Colonic mucosa (tissue), 4 donors: ENCODE data around the gene DIP2C. TPM values are rescaled to one million over a fixed set of nuclear protein-coding genes. Genes with fewer than 3 reads are reported as not detected.
"Not testable (repeated sequence)": the region's sequence is repeated elsewhere in the genome, so short reads cannot be mapped to it uniquely, and the experiment has no call there.

Source experiments
- DNase-seq: peaks from one replicate; pipeline ENCODE4 v3.0.0-alpha.2; 2020
- H3K27ac ChIP-seq: fragments of 200-600 bp; one replicate; pipeline ENCODE4 v1.8.0; 2021
- H3K27me3 ChIP-seq: fragments of 200-600 bp; one replicate; pipeline ENCODE4 v1.8.0; 2021
- H3K36me3 ChIP-seq: fragments of 200-600 bp; one replicate; pipeline ENCODE4 v1.8.0; 2021
- H3K4me1 ChIP-seq: fragments of 200-600 bp; one replicate; pipeline ENCODE4 v1.8.0; 2021; ENCODE audit warnings: mild to moderate bottlenecking
- H3K4me3 ChIP-seq: fragments of 200-600 bp; one replicate; pipeline ENCODE4 v1.8.0; 2021
- H3K9ac ChIP-seq, 2 donors: one replicate each; pipeline ENCODE4 v1.7.0; 2013; ENCODE audit warnings: control low read depth in 2 of 2, low read depth in 2 of 2, low read length in 2 of 2
- H3K9me3 ChIP-seq: fragments of 200-600 bp; one replicate; pipeline ENCODE4 v1.8.0; 2021
- CTCF ChIP-seq: fragments of 200-600 bp; IDR thresholded peaks from one replicate; pipeline ENCODE4 v1.8.0; 2022; ENCODE audit warnings: antibody characterized with exemption, mild to moderate bottlenecking
- intact Hi-C: fragments of 100-400 bp; cut with DNase I; formaldehyde crosslinking; loops from one replicate; pipeline ENCODE4 v1.14.1; 2022
- total RNA-seq, 2 donors: library from RNA; stranded (reverse); fragmentation: NEBNext Ultra II Directional in 1 of 2; extraction: Animal tissue kit (Norgen Biotek cat#: 25700) in 1 of 2; gene quantifications; one replicate each; pipeline ENCODE4 v1.2.1, GENCODE V29; 2021
- donor health status: healthy.
- donor health status: DM: no; HTN: no; CAD: no.
- donor health status: DM: no; HTN: no; CAD: no.

Gene DIP2C
- total RNA-seq, 2 donors from 2014 or later, result 7.6 to 11.2 TPM

GRCh38 chr10:397321-398068, 292.0 kb downstream of the DIP2C start:
- H3K27me3 ChIP-seq, result no peaks in the 10 kb centered on the region
- H3K4me1 ChIP-seq, result no peaks in the 10 kb centered on the region
- H3K9ac ChIP-seq, result no peak overlapping the region
- H3K9me3 ChIP-seq, result no peaks in the 10 kb centered on the region
- no peak for TF ChIP-seq CTCF
- no peak overlapping the region for H3K27ac ChIP-seq
- intact Hi-C loops, result no loop called here
- DNase-seq, result no peak
- no peak overlapping the region for H3K4me3 ChIP-seq
- no peaks in the 10 kb centered on the region for H3K36me3 ChIP-seq

GRCh38 chr10:396535-397220, 292.8 kb downstream of the DIP2C start:
- TF ChIP-seq CTCF, result no peak
- Histone ChIP-seq H3K36me3 (no peaks in the 10 kb centered on the region), H3K4me1 (no peaks in the 10 kb centered on the region), H3K4me3 (no peak overlapping the region), H3K27ac (no peak overlapping the region), H3K9me3 (no peaks in the 10 kb centered on the region), H3K27me3 (no peaks in the 10 kb centered on the region), H3K9ac (no peak overlapping the region)
- intact Hi-C loops, result no loop called here
- no peak for DNase-seq

- Histone ChIP-seq H3K9me3 (no peaks in the 10 kb centered on the region), H3K36me3 (no peaks in the 10 kb centered on the region), H3K4me1 (no peaks in the 10 kb centered on the region), H3K9ac (no peak overlapping the region), H3K27me3 (no peaks in the 10 kb centered on the region), H3K27ac (no peak overlapping the region), H3K4me3 (no peak overlapping the region)
- TF ChIP-seq CTCF, result no peak
- intact Hi-C loops, result no loop called here
- no peak for DNase-seq
Measured at GRCh38 chr10:396107-396506, 293.4 kb downstream of the DIP2C start.

- intact Hi-C loops, result no loop called here
- H3K4me1 ChIP-seq, result no peaks in the 10 kb centered on the region
- no peaks in the 10 kb centered on the region for H3K9me3 ChIP-seq
- TF ChIP-seq CTCF, result no peak
- no peaks in the 10 kb centered on the region for H3K27me3 ChIP-seq
- no peak overlapping the region for H3K27ac ChIP-seq
- H3K9ac ChIP-seq, result no peak overlapping the region
- DNase-seq, result no peak
- no peaks in the 10 kb centered on the region for H3K36me3 ChIP-seq
- no peak overlapping the region for H3K4me3 ChIP-seq
Measured at GRCh38 chr10:395665-396064, 293.8 kb downstream of the DIP2C start.

GRCh38 chr10:394439-395101, 294.9 kb downstream of the DIP2C start:
- H3K9ac ChIP-seq, DNase-seq, H3K9me3 ChIP-seq, H3K36me3 ChIP-seq, H3K27me3 ChIP-seq, H3K27ac ChIP-seq, intact Hi-C loops, H3K4me3 ChIP-seq, H3K4me1 ChIP-seq: not testable (repeated sequence)
